Astrocyte of the spinal cord (primary cell): ENCODE measurements around the gene TSPAN8.

Experiments used
- DNase-seq: peaks from one replicate; pipeline ENCODE4 v3.0.0; 2011; ENCODE audit warnings: low read depth, low spot score
- H3K4me3 ChIP-seq: 2 replicates; pipeline ENCODE4 v1.5.1; 2011; ENCODE audit warnings: low read depth, mild to moderate bottlenecking, low read length, moderate library complexity
- in situ Hi-C: cut with HindIII; loops from 2 replicates; pipeline ENCODE4 v1.10.0; 2017; ENCODE audit warnings: low sequenced_read_pairs
- TF ChIP-seq, protein P1 (sequence below): IDR thresholded peaks from 2 replicates; pipeline ENCODE4 v1.5.1; 2012; ENCODE audit warnings: low read depth, mild to moderate bottlenecking, low read length, inconsistent platforms

The TSPAN8 gene

DNA sequence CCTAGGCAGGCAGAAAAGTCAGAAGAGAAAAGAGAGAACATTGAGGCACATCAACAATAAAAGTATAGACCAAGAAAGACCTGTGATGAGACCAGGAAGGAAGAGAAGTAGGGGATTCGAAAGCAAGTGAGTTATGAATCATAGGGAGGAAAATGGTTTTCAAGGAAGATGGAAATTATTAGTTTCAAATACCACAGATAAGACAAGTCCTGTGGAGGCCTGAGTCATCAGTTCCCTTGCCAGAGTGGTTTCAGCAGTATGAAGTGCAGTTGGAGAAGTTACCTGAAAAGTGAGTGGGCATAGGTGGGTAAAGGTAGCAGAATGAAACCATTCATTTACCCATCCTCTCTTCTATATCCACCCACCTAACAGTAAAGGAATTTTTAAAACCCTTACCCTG lies 25.2 kb upstream of the TSPAN8 start:
- in situ Hi-C loops, result no loop called here
- TF ChIP-seq, protein P1, sequence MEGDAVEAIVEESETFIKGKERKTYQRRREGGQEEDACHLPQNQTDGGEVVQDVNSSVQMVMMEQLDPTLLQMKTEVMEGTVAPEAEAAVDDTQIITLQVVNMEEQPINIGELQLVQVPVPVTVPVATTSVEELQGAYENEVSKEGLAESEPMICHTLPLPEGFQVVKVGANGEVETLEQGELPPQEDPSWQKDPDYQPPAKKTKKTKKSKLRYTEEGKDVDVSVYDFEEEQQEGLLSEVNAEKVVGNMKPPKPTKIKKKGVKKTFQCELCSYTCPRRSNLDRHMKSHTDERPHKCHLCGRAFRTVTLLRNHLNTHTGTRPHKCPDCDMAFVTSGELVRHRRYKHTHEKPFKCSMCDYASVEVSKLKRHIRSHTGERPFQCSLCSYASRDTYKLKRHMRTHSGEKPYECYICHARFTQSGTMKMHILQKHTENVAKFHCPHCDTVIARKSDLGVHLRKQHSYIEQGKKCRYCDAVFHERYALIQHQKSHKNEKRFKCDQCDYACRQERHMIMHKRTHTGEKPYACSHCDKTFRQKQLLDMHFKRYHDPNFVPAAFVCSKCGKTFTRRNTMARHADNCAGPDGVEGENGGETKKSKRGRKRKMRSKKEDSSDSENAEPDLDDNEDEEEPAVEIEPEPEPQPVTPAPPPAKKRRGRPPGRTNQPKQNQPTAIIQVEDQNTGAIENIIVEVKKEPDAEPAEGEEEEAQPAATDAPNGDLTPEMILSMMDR, result no peak
- DNase-seq, result peak; percentile 42

DNA sequence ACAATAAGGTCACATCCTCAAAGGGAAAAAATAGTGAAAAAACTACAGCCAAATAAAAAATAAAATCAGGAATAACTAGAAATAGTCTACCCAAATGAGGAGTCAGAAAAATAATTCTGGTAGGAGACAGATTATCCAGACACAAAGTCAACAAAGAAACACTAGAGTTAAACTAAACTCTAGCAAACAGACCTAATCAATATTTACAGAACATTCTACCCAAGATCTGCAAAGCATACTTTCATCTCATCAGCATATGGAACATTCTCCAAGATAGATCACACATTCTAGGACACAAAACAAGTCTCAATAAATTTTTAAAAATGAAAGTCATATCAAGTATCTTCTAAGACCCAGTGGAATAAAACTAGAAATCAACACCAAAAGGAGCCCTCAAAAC lies 20.4 kb upstream of the TSPAN8 start:
- no peak overlapping the region for H3K4me3 ChIP-seq
- no peak for DNase-seq
- in situ Hi-C loops, result no loop called here
- TF ChIP-seq, protein P1, result no peak

More for the DNA sequence above, 25.2 kb upstream of the TSPAN8 start:
- no peak overlapping the region for H3K4me3 ChIP-seq

DNA sequence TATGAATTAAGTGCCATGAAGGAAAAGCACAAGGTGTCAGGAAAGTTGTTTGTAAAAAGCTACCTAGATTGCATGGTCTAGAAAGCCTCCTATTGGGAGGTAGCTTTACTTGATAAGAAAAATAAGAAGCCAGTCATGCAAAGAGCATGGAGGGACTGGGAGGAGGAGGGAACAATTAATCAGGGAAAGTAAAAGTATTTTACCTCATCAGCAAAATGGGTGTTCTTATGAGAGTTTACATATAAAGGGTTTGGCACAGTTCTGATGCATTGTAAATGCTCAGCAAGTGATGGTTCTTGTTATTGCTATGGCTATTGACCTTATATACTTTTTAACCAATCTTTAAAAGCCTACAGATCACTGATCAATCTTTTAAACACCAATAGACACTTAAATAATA lies 17.0 kb upstream of the TSPAN8 start:
- in situ Hi-C loops, result no loop called here
- H3K4me3 ChIP-seq, result no peak overlapping the region
- no peak for DNase-seq
- TF ChIP-seq, protein P1, result no peak

DNA sequence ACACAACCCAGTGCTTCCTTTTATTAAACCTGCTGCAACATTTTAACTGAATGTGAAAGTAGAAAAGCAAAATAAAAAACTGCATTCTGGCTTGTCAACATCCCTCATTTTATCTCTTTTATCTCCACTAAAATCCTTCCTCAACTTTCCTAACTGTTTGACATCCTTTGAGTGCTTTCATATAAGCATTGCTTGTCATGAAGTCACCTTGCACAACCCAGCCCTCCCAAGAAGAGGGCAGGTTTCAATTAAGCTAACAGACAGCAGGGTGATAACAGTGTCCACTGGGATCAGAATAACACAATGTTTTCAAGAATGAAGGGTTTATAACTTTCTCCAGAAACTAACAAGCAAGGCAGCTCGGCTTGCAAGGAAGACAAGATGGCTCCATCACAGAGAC lies 16.3 kb upstream of the TSPAN8 start:
- TF ChIP-seq, protein P1, result no peak
- in situ Hi-C loops, result no loop called here
- no peak overlapping the region for H3K4me3 ChIP-seq
- DNase-seq, result no peak

DNA sequence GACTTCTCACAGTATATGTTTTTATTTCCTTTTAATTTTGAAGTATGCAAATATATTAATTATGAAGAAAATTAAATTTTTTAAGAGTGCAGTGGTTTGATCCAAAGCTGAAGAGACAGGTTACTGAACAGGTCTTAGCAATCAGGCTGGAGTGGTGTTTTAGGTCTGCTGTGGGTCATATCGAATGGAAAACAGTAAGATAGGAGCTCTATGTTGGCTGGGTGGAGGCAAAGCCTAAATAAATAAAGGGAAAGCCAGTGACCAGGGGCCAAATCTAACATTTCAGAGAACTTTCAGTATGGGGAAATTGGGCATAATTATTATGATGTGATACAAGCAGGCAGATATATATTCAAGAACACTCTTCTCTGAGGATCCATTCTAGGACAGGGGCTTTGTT lies 12.7 kb upstream of the TSPAN8 start:
- TF ChIP-seq, protein P1, result no peak
- no peak for DNase-seq
- H3K4me3 ChIP-seq, result no peak overlapping the region
- in situ Hi-C loops, result no loop called here

DNA sequence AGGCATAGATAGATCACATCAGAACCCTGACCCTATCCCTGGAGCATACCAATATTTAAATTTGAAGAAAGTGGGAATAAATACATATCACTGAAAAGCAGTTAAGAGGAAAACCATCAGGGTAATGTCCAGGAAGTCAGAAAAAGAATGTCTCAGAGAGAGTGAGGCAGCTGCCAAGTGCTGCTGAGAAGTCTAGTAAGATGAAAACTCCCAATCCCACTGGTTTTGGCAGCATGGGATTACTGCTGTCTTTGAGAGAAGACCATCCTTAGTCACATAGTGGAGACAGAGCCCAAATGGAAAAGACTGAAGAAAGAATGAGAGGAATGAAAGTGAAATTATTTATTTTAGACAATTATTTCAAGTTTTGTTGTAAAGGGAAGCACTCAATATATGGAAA lies 11.5 kb upstream of the TSPAN8 start:
- in situ Hi-C loops, result no loop called here
- TF ChIP-seq, protein P1, result no peak
- H3K4me3 ChIP-seq, result no peak overlapping the region
- no peak for DNase-seq

DNA sequence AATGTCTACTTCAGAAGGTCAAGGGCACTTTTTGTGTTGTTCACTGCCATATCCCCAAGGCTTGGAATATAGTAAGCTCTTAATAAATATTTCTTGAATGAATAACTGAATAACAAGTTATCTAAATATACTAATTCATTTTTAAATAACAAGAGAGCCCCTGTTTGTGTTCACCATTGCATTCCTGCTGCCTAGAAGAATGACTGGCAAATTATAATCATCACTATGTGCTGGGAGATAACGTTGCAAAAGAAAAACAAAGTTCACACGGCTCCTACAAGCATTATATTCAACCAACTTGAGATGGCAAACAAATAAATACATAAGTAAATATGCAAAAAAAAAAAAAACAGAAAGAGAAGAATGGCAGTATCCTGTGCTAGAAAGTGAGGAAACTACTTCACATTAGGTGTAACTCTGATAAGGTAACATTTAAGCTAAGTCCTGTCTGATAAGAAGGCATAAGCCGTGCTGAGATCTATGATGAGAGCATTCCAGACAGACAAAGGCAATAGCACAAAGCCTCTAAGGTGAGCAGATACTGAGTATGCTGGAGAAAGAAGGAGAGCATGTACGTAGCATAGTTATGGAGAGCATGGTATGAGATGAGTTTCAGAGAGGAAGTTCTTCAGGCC lies 9.2 kb upstream of the TSPAN8 start:
- no peak overlapping the region for H3K4me3 ChIP-seq
- DNase-seq, result no peak
- in situ Hi-C loops, result no loop called here
- TF ChIP-seq, protein P1, result no peak
